ENCODE data around the gene LIPC. TPM values are rescaled to one million over a fixed set of nuclear protein-coding genes. Genes with fewer than 3 reads are reported as not detected.
A peak's percentile ranks its signal among the peaks of the same experiment; 100 is the strongest.

The LIPC gene
- total and polyA plus RNA-seq, 7 donors = 0.01 TPM; not detected in 6

- Histone ChIP-seq H3K27ac (no peak overlapping the region), H3K36me3 (ENCODE audit: insufficient read depth in 1 of 2, low read depth in 1 of 2) (no peaks in the 10 kb centered on the region), H3K4me1 (peaks cover 6% of the 10 kb centered on the region), H3K27me3 (ENCODE audit: insufficient read depth in 3 of 3, low read length in 2 of 3) (no peaks in the 10 kb centered on the region), H3K9me3 (peaks cover 5% of the 10 kb centered on the region), H3K4me3 (no peak overlapping the region)
- no peak for ATAC-seq
- no peak for DNase-seq
- WGBS, 3 donors = 58 to 63% (median 58%) methylated on average over 3 of the region's 3 CpGs
- no peak for TF ChIP-seq CTCF (IDR thresholded peaks at IDR 0.05)
- intact Hi-C loops (cut with DNase I) = no loop called here
These were observed 55.9 kb downstream of the LIPC start for GRCh38 chr15:58487724-58488120.

DNA sequence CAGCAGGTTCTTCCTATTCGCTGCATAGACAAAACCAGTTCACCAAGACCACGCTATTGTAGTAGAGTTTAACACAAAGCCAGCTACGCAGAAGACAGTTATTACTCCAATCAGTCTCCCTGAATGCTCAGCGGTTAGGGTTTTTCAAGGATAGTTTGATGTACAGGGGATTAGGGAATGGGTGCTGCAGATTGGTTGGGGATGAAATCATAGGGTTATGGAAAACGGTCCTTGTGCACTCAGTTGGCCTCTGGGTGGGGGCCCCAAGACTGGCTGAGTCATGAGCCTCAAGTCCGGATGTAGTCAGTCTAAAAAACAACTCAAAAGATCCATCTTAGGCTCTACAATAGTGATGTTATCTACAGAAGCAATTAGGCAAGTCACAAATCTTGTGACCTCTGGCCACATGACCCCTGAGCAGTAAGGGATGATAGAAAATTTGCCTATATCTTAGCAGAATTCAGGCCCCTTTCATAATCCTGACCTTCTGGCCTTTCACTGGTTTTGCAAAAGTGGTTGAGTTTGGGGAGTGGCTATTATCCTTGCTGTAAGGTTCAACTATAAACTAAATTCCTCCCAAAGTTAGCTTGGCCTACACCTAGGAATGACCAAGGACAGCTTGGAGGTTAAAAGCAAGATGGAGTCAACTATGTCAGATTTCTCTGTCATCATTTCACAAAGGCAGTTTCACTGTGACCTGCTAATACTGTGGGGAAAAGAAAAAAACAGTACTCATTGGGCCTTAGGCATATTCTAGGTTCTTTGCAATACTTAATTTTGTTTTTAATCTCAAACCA lies 57.7 kb downstream of the LIPC start:
- 95 to 98% (median 97%) methylated on average over 6 of the region's 6 CpGs for WGBS, 3 donors
- no peak for TF ChIP-seq CTCF (IDR thresholded peaks at IDR 0.05)
- peaks cover 5% of the 10 kb centered on the region for H3K9me3 ChIP-seq
- no peak overlapping the region for H3K27ac ChIP-seq
- no peaks in the 10 kb centered on the region for H3K36me3 ChIP-seq (ENCODE audit: insufficient read depth in 1 of 2, low read depth in 1 of 2)
- H3K4me1 ChIP-seq = peaks cover 9% of the 10 kb centered on the region
- no peak overlapping the region for H3K4me3 ChIP-seq
- no peak for DNase-seq
- intact Hi-C loops (cut with DNase I) = no loop called here
- H3K27me3 ChIP-seq (ENCODE audit: insufficient read depth in 3 of 3, low read length in 2 of 3) = no peaks in the 10 kb centered on the region
- ATAC-seq = no peak

- WGBS, 3 donors = 33 to 45% (median 42%) methylated on average over 27 of the region's 27 CpGs
- Histone ChIP-seq H3K27me3 (ENCODE audit: insufficient read depth in 3 of 3, low read length in 2 of 3) (no peaks in the 10 kb centered on the region), H3K36me3 (ENCODE audit: insufficient read depth in 1 of 2, low read depth in 1 of 2) (no peaks in the 10 kb centered on the region), H3K4me3 (peak overlapping the region; percentile 43), H3K9me3 (peaks cover 5% of the 10 kb centered on the region), H3K27ac (no peak overlapping the region), H3K4me1 (peaks cover 9% of the 10 kb centered on the region)
- intact Hi-C loops (cut with DNase I) = no loop called here
- peak in 3 of 4 donors; percentile 33 to 78 (median 71) for ATAC-seq
- no peak for TF ChIP-seq CTCF (IDR thresholded peaks at IDR 0.05)
- DNase-seq = no peak
These were observed 58.5 kb downstream of the LIPC start for GRCh38 chr15:58490086-58490887.

GRCh38 chr15:58490888-58491473 lies 59.2 kb downstream of the LIPC start:
- Histone ChIP-seq H3K27ac (no peak overlapping the region), H3K4me3 (peak overlapping the region; percentile 43), H3K4me1 (peaks cover 9% of the 10 kb centered on the region), H3K27me3 (ENCODE audit: insufficient read depth in 3 of 3, low read length in 2 of 3) (no peaks in the 10 kb centered on the region), H3K9me3 (peaks cover 5% of the 10 kb centered on the region), H3K36me3 (ENCODE audit: insufficient read depth in 1 of 2, low read depth in 1 of 2) (no peaks in the 10 kb centered on the region)
- ATAC-seq (peak in 3 of 4 donors; percentile 57 to 76 (median 65)), DNase-seq (no peak)
- 61 to 86% (median 66%) methylated on average over 6 of the region's 6 CpGs for WGBS, 3 donors
- intact Hi-C loops (cut with DNase I) = no loop called here
- no peak for TF ChIP-seq CTCF (IDR thresholded peaks at IDR 0.05)
